HG03342 (cell line): ENCODE results near the gene PDE10A.

Experiments
- ATAC-seq: cut with Tn5 transposase; IDR thresholded peaks from one replicate; pipeline ENCODE4 v1.9.1; 2021; ENCODE audit warnings: mild to moderate bottlenecking, moderate library complexity; ENCODE audit not compliant: unreplicated experiment

The PDE10A gene

DNA sequence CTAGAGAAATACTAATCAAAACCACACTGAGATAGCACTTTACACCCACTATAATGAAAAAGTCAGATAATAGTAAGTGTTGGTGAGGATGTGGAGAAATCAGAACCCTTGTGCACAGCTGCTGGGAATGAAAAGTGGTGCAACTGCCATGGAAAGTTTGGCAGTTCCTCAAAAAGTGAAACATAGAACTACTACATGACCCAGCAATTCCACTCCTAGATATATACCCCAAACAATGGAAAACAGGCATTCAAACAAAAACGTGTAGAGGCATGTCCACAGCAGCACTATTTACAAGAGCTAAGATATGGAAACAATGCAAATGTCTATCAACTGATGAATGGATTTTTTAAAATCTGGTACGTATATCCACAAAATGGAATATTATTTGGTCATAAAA is 236.1 kb downstream of the PDE10A start:
- ATAC-seq: no peak

DNA sequence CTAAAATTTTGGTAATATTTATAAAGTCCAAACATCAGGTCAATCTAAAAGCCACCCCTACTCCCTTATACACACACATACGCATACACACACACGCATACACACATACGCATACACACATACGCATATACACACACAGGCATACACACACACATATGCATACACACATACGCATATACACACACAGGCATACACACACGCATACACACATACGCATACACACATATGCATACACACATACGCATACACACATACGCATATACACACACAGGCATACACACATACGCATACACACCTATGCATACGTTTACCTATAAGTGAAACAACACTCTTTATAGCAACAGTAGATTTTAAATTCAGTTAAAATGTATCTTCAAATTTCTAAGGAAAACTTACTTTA is 240.8 kb downstream of the PDE10A start:
- no peak for ATAC-seq

DNA sequence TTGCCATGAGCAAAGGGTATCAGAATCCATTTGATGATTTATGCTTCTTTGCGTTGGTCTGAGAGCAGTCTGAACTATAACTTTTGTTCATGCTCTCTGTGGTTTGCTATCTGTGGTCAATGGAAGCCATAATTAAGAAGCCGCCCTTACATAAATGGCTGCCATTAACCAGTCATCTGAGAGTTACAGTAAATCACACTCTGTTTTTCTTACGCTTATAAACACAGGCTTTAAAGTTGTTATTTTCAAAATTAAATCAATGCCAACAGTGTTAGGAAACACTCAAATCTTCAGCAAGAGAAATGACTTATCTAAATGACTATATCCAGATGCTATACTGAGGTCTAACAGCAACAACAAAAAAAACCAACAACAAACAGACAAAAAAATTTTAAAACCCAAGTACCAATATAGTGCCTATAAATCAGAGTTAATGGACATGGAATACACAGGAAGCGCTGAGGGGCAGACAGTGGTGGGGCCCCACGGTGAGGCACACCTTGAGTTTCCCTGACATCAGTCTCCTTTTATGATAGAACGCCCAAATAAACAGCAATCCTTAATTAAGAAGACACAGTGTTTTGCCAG is 245.7 kb downstream of the PDE10A start:
- ATAC-seq: no peak

DNA sequence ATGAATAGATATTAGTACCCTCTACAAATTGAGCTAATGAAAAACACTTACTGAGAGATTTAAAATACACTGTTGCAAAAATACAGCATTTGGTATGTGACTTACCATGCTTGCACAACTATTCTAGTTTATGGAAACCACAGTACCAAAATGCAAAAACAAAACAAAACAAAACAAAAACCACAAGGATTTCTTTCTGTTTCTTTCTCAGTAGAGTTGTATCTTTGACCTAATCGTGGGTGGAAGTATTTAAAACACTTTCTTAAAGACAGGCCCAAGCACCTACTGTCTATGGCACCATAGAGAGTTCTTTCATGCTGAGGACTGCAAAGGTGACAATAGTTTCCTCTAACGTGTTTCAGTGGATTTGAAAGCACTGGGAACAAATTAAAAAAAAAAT is 258.3 kb downstream of the PDE10A start:
- no peak for ATAC-seq

DNA sequence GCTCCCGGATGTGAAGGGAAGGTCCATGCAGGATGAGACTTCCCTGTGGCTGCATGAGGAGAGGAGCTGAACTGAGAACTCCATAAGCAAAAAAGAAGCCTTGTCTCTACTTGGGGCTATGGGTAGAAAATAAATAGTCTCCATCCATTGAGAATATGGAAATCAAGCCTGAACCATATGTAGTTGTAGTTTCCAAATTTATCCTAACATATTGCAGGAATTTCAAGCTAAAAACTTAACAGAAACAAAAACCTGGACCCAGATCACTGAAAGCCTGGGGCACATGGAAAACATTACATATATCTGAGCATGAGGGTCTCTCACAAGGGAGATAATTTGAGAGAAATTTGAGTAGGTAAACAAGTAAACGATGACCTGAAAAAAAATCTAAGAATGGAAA is 258.7 kb downstream of the PDE10A start:
- no peak for ATAC-seq

DNA sequence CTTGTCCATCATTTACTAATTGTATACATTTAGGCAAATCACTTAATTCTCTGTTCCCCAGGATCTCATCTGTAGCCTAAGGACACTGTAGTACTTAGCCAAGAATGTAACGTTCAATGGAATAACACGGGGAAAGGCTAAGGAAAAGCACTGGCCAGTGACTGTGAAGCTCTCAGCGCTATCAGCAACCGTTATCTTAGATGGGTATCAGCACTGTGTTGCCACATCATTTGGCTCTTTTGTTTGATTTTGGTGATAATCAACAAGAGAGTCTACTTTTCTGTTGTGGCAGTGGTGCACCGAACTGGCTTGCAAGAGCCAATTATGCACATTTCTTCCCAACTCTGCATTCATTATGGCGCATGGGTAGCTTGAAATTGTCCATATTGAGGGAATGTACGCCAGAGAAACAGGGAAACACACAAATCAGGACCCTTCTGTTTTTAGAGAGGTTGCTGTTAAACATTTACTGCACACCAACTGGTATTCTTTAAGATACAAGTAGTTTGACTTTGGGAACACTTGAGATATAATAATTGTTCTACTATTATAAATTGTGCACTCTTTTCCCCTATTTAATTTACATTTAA is 259.9 kb downstream of the PDE10A start:
- ATAC-seq: no peak

DNA sequence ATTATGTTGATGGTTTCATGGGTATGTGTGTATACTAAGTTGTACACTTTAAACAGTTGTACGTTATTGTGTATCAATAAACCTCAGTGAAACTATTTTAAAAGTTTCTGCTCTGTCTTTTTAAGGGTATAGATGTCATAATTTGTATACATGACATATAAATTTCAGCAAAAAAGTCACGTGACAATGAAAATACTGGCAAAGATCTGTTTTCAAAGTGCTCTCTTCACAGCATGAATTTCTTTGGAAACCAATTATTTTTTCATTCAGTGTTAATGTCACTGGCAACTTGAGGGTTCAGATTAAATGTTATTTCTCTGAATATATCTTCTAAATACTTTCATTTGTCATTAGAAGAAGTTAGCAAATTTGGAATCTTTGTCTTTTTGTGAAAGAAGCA is 261.9 kb downstream of the PDE10A start:
- no peak for ATAC-seq

DNA sequence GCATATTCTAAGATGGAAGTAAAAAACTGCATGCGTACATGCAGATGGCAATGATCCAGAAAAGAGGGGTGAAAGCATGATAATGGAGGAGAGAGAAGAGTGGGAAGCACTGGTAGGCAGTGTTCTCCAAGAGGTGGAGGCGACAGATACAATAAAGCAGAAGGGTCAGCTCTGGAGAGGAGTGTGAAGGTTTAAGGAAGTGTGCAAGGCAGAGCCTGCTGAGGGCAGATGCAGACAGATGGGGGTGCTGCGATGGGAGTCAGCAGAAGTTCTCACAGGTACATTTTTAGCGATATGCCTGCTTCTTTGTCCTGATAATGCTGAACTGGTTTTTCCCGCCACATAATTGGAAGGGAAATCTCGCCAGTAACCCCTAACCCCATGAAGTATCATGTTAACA is 272.6 kb downstream of the PDE10A start:
- no peak for ATAC-seq

DNA sequence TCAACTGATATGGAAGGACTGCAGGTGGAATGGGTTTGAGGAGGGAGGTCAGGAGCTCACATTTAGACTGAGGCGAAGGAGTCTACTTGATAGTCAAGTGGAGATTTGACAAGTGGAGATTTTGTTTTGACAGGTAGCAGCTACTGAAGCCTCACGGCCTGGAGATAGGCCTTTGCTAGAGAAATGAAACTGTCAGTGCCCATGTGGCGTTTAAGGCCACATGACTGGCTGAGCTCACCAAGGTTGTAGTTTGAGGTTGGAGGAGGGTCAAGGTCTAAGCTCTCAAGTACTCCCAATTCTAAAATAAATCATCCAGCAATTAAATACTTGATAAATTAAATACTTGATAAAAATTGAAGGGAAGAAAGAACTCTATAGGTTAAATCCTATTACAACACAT is 273.5 kb downstream of the PDE10A start:
- ATAC-seq: no peak

DNA sequence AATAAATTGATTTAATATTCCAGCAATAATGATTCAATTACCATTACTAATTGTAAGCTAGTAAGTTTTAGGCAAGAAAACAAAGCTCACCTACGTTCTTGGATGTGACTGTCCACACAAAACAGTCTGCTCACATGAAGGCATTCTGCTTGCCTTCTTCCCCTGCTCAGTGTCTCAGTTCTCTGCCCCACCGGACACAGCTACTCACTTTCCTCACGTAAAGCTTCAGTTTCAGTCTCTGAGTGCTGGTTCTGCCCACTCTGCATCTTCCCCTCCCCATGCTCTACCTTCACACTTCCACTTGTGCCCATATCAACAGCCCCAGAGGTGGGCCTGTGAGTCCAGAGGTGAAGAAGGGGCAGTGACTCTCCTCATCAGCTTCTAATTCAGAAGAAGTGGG is 279.7 kb downstream of the PDE10A start:
- no peak for ATAC-seq

DNA sequence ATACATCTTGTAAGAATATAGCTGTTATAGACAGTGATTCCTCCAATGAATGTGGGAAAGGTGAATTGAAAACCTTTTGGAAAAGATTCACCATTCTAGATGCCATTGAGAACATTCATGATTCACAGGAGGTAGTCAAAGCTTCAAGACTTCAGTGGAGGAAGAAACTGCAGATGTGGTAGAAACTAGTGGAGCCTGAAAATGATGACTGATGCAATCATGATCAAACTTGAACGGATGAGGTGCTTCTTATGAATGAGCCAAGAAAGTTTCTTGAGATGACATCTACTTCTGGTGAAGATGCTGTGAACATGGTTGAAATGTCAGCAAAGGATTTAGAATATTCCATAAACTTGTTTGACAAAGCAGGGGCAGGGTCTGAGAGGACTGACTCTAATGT is 286.9 kb downstream of the PDE10A start:
- no peak for ATAC-seq

DNA sequence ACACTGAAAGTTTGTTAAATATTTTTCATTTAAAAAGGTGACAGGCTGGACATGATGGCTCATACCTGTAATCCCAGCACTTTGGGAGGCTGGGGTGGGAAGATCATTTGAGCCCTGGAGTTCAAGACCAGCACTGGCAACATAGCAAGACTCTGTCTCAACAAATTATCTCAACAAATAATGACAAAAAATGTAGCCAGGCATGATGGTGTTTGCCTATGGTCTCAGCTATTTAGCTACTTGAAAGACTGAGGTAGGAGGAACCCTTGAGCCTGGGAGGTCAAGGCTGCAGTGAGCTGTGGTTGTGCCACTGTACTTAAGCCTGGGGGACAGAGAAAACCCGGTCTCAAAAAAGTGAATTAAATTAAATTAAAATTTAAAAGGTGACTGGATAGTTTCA is 297.7 kb downstream of the PDE10A start:
- no peak for ATAC-seq

DNA sequence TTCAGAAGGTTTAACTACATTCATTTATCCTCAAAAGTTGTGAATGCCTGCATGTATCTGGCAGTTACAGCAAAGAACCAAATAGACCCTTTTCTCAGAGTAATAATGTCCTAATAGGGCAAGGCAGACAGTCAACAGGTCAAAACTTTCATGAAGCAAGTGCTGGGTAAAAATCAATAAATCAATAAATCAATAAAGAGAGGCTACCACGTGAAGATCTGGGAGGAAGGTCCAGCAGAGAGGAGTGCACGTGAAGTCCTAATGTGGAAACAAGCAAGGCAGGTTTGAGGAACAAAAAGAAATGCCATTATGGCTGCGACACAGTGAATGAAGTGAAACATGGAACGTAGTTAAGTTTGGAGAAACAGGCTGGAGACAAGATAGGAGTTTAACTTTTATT is 317.3 kb downstream of the PDE10A start:
- ATAC-seq: no peak

DNA sequence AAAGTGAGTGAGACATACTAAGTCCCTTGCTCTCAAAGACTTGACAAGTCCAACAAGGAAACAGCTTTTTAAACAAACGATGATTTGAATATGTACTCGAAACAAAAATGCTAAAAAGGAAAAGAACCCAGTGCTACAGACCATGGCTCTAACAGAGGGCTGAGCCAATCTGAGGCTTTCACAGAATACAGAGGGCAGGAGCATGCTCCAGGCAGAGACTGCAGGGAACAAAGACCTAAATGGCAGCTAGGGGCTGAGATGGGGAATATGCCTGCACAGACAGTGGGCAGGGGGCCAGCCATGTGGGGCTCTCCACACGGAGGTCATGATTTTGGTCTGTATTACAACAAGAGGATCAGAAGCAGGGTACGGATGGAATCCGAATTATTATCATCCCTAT is 322.5 kb downstream of the PDE10A start:
- no peak for ATAC-seq

DNA sequence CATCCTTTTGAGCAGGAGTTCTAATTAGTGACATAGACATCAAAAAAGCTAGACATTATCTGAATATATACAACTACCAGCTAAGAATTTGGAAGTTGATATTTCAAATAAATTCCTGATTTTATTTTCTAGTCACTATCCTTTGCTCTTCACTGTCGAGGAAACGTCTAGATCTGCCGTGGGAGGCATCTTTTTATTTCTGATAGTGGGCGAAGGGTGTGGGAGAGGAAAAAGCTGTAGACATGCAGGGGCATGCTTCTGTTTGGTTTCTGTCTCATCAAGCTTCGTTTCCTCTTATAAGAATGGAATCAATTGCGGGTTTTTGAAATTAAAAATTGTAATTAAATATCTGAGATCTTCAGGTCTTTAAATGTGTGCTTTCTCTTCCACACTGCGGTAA is 337.4 kb downstream of the PDE10A start:
- ATAC-seq: no peak

DNA sequence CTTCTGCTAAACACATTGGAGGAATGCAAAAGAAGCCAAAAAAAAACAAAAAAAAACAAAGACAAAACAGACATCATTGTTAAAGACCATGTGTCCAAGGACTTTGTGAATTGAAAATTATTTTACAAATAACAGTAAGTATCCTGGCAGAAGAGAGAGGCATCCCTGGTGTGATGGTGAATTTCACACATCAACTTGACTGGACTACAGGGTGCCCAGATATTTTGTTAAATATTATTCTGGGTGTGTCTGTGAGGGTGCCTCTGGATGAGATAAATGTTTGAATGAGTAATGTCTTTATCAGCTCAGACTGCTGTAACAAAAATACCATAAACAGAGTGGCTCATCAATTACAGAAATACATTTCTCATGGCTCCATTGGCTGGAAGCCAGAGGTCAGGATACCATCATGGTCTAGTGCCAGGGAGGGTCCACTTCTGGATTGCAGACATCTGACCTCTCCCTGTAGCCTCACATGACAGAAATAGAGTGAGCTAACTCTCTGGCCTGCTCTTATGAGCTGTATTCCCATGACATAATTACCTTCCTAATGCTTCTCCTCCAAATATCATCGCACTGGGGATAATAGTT is 341.4 kb downstream of the PDE10A start:
- ATAC-seq: no peak

DNA sequence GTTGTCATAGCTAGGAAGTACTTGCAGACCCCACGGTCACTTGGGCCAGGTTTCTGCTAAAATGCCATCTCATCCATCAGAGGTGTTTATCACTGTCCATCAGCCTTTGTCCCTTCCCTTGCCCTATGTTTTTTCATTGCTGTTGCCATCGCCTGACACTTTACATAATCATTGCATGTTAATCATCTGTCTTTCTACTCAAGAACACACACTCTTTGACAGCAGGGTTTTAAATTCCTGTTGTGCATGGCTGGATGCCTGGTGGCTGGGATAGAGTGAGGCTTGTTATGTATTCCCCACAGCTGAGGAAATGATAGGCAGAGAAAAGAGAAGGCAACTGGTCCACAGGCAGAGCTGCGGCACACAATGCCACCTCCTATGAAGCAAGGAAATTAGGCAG is 341.9 kb downstream of the PDE10A start:
- ATAC-seq: no peak

DNA sequence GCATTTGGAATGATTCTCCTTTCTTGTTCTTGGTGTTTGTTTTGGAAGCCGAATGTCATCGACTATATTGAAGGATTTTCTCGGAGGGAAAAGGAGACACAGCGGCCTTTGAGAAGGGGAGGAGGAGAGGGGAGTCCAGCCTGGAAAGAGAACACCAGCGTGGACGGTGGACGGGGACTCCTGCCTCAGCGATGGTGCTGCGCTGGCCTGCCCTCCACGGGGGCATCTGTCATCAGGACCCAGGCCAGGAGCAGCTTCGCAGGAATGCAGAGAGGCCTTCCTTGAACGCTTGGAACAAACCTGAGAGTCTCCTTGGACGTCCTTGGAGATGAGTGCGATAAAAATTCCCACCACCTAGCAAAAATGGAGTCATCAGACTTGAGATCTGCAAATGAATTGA is 345.3 kb downstream of the PDE10A start:
- ATAC-seq: no peak

DNA sequence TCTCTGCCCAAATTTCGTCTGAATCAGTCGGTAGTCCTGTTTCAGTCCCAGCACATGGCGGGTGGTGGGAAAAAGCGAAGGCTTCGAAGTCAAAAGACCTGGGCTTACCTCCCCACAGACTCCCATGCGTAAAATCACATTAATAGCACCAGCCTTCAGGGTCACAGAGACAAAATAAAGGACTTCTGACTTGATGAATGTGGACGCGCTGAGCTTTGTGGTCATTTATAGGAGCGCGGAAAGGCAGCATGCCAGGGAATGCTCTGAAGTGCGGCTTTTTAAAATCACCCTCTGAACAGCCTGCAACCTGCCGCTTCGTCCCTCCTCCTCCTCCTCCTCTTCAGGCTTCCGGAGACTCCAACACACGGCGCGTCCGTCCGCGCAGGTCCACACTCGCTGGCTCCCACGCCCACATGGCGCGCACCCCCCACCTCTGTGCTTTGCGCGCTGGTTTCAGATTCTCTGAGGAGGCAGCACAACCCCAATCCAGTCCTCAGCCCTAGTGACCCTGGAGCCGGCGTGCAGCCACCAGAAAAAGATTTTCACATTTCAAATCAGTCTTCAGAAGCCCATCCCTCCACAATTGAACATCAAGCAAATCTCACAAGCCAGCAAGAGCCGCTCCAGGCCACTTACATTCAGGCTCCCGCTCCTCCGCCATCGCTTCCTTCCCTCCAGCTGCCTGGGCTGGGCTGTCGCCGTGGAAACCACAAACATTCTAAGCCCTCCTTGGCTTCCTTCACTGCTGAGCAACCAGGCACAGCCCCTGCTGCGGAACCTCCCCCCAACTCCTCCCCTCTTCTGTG is 353.9 kb downstream of the PDE10A start, which contains the start of gene C6orf118:
TSS of gene C6orf118 (minus strand) at position 680 of the 806 bp plus-strand sequence. CDS start at position 661, 19 bp downstream.
- ATAC-seq: no peak

DNA sequence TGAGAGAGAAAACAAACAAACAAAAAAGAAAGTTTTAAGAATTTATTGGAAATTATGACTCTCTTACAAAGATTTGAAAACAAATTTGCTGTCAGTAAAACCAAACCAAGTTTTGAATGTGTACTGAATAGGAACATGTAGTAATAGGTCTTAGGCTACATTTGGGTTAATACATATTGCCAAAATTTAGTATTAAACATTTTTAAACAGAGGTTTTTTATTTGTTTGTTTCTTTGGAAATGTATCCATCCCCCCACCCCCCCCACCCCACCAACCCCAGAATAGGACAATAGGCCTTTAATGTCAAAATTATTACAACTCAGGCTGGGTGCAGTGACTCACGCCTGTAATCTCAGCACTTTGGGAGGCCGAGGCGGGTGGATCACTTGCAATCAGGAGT is 356.1 kb downstream of the PDE10A start:
- no peak for ATAC-seq

DNA sequence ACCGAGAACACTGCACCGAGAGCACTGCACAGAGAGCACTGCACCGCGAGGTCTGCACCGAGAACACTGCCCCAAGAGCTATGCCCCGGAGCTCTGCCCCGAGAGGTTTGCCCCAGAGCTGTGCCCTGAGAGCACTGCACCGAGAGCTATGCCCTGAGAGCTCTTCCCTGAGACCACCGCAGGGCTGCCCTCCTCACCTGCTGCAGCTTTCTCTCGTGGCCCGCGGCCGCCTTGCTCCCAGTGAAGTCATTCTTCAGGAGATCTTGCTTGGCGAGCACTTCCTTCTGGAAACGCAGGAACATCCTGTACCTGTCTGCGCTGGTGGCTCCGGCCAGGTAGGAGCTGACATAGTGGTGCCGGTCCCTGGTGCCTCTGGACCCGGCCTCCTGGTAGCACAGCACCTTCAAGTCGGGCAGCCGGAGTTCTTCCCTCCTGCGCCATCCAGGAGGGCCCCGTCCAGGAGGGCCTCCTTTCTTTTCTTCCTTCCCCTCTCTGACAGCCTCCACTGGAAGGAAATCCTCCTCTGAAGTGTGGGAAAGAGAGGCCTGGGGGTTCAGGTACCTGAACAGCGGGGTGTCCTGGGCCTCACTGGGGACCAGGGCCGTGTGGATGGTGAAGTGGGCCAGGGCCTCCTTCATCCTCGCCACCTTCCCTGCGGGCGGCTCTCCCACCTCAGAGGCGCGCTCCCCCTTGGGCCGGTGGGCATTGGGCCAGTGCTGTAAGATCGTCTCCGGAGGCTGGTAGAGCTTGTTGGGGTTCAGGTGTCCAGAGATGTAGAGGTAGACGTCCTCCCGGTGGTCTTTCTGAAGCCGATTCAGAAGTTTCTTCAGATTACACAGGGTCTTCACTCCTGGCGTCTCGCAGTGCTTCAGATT is 361.4 kb downstream of the PDE10A start:
- ATAC-seq: no peak
